DOHH2 (cell line): ENCODE measurements around the gene NPS.

ENCODE experiments used
- H3F3A ChIP-seq: fragments of 200-600 bp; sonication (generic), shearing (Covaris generic); 2 replicates; pipeline ENCODE4 v1.6.0; 2016; ENCODE audit warnings: antibody characterized with exemption, mild to moderate bottlenecking; ENCODE audit not compliant: control insufficient read depth, insufficient read depth
- H3K27ac ChIP-seq: fragments of 200-600 bp; sonication (generic); 2 replicates; pipeline ENCODE4 v1.5.1; 2014; ENCODE audit warnings: low read depth, mild to moderate bottlenecking, low read length, moderate library complexity
- H3K27me3 ChIP-seq: fragments of 200-600 bp; sonication (generic); 2 replicates; pipeline ENCODE4 v1.6.1; 2014; ENCODE audit warnings: mild to moderate bottlenecking, low read length, mixed read lengths; ENCODE audit not compliant: control insufficient read depth
- H3K36me3 ChIP-seq: fragments of 200-600 bp; sonication (generic); 2 replicates; pipeline ENCODE4 v1.6.1; 2014; ENCODE audit warnings: mild to moderate bottlenecking, low read length, moderate library complexity, mixed read lengths; ENCODE audit not compliant: control insufficient read depth
- H3K4me1 ChIP-seq: fragments of 200-600 bp; sonication (generic); 2 replicates; pipeline ENCODE4 v1.6.1; 2014; ENCODE audit warnings: mild to moderate bottlenecking, low read length, mixed read lengths; ENCODE audit not compliant: control insufficient read depth
- H3K4me2 ChIP-seq: fragments of 200-600 bp; sonication (generic); 2 replicates; pipeline ENCODE4 v1.6.0; 2014; ENCODE audit warnings: mild to moderate bottlenecking, low read length, moderate library complexity
- H3K4me3 ChIP-seq: fragments of 200-600 bp; sonication (generic); 2 replicates; pipeline ENCODE4 v1.5.1; 2014; ENCODE audit warnings: mild to moderate bottlenecking, low read length, mixed read lengths
- H3K79me2 ChIP-seq: fragments of 200-600 bp; sonication (generic); 2 replicates; pipeline ENCODE4 v1.6.1; 2014; ENCODE audit warnings: mild to moderate bottlenecking, low read length, mixed read lengths; ENCODE audit not compliant: control insufficient read depth
- H3K9me2 ChIP-seq: fragments of 200-600 bp; sonication (generic); replicated peaks from 2 replicates; pipeline ENCODE4 v1.6.1; 2014; ENCODE audit warnings: mild to moderate bottlenecking, low read length, mixed read lengths; ENCODE audit not compliant: control insufficient read depth
- H3K9me3 ChIP-seq: fragments of 200-600 bp; sonication (generic); 2 replicates; pipeline ENCODE4 v1.6.1; 2014; ENCODE audit warnings: antibody characterized with exemption, low read length, mixed read lengths; ENCODE audit not compliant: control insufficient read depth, insufficient read depth
- H4K20me1 ChIP-seq: fragments of 200-600 bp; sonication (generic); 2 replicates; pipeline ENCODE4 v1.6.0; 2014; ENCODE audit warnings: low read depth, mild to moderate bottlenecking, antibody characterized with exemption, low read length, moderate library complexity; ENCODE audit not compliant: control insufficient read depth, insufficient read depth
- CTCF ChIP-seq: fragments of 200-600 bp; sonication (generic); IDR thresholded peaks from one replicate; pipeline ENCODE4 v1.5.1; 2014; ENCODE audit warnings: antibody characterized with exemption, mild to moderate bottlenecking, low read depth, low read length; ENCODE audit not compliant: poor library complexity, severe bottlenecking
- EZH2phosphoT487 ChIP-seq: fragments of 200-600 bp; sonication (generic); IDR thresholded peaks from 2 replicates; pipeline ENCODE4 v1.6.1; 2017; ENCODE audit warnings: borderline replicate concordance, mild to moderate bottlenecking, antibody characterized with exemption, low read length, moderate library complexity, mixed read lengths

NPS gene

GRCh38 chr10:127532659-127533058, 16.4 kb upstream of the NPS start:
- H3K4me2 ChIP-seq: no peak overlapping the region
- no peak overlapping the region for H3K27ac ChIP-seq
- no peaks in the 10 kb centered on the region for H3K9me3 ChIP-seq
- no peaks in the 10 kb centered on the region for H3F3A ChIP-seq
- no peaks in the 10 kb centered on the region for H4K20me1 ChIP-seq
- H3K9me2 ChIP-seq: no peaks in the 10 kb centered on the region
- H3K79me2 ChIP-seq: no peaks in the 10 kb centered on the region
- no peak overlapping the region for H3K4me3 ChIP-seq
- H3K4me1 ChIP-seq: no peaks in the 10 kb centered on the region
- no peaks in the 10 kb centered on the region for H3K27me3 ChIP-seq
- TF ChIP-seq CTCF (no peak), EZH2phosphoT487 (no peak)
- H3K36me3 ChIP-seq: no peaks in the 10 kb centered on the region

GRCh38 chr10:127534074-127534473, 15.0 kb upstream of the NPS start:
- Histone ChIP-seq H3K9me2 (no peaks in the 10 kb centered on the region), H3K9me3 (no peaks in the 10 kb centered on the region), H3F3A (no peaks in the 10 kb centered on the region), H3K4me3 (no peak overlapping the region), H4K20me1 (no peaks in the 10 kb centered on the region), H3K79me2 (no peaks in the 10 kb centered on the region), H3K36me3 (no peaks in the 10 kb centered on the region), H3K27ac (no peak overlapping the region), H3K27me3 (no peaks in the 10 kb centered on the region), H3K4me2 (no peak overlapping the region), H3K4me1 (no peaks in the 10 kb centered on the region)
- TF ChIP-seq CTCF: no peak
- no peak for TF ChIP-seq EZH2phosphoT487

- Histone ChIP-seq H3K27me3 (no peaks in the 10 kb centered on the region), H3F3A (no peaks in the 10 kb centered on the region), H3K4me1 (no peaks in the 10 kb centered on the region), H3K36me3 (no peaks in the 10 kb centered on the region), H3K4me2 (no peak overlapping the region), H4K20me1 (no peaks in the 10 kb centered on the region), H3K9me3 (no peaks in the 10 kb centered on the region), H3K9me2 (no peaks in the 10 kb centered on the region), H3K4me3 (no peak overlapping the region), H3K27ac (no peak overlapping the region), H3K79me2 (no peaks in the 10 kb centered on the region)
- TF ChIP-seq CTCF: no peak
- TF ChIP-seq EZH2phosphoT487: no peak
These were observed 14.6 kb upstream of the NPS start for GRCh38 chr10:127534496-127534895.
